HS-27A (cell line): ENCODE data around the gene DERL3.
"Not testable (repeated sequence)": the region's sequence is repeated elsewhere in the genome, so short reads cannot be mapped to it uniquely, and the experiment has no call there.

ENCODE experiments used
- DNase-seq: peaks from one replicate; pipeline ENCODE4 v3.0.0-alpha.2; 2012; ENCODE audit warnings: low read depth, missing footprints

DERL3 gene

DNA sequence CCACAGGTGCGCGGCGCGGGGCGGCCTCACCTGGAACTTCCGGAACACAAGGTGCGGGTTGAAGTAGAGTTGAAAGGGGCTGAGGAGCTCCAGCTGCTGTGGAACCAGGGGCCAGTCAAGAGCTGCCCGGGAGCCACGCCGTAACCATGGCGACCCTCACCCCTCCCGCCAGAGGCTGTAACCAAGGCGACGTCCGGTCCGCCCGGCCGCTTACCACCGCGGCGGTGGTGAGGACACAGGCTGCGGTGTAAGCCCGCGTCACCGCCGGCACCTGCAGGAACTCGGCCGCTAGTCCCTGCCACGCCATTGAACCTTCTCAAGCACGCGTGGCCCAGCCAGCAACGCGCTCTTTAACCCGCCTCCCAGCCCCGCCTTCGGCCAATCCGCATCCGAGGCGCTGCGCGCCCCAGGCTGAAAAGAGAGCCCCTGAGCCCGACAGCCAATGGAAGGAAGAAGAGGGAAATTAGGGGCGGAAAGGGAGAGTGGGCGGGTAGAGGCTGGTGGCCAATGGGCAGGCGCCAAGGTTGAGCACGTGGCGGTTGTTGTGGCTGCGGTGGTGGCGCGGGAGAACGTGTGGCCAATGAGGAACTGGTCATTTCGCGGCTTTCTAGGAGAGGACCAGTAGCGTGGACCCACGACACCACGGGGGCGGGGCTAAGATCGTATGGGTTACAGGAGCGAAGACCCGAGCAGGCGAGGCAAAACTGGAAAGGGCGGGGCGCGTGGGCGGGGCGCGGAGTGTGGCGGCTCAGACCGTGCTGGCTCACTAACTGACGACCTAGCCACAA is at the start of gene DERL3:
Gene DERL3, minus strand, starts transcription at position 326 of the 788 bp plus-strand sequence. Its CDS starts 19 bp downstream, at position 307.
- peak; percentile 95 for DNase-seq

DNA sequence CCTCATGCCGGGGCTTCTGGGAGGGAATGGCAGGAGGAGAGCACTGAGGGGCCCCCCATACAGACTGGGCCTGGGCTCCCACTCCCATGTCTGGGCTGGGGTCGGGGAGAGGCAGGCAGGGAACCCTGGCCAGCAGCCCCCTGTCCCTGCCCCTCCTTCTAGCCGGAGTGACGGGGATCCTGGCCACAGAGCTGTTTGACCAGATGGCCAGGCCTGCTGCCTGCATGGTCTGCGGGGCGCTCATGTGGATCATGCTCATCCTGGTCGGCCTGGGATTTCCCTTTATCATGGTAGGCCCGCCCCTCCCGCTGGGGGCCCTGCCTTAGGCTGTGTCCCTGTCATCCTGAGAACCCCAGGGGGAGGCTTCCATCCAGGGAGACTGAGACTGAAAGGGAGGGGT is 45.3 kb upstream of the DERL3 start:
- no peak for DNase-seq

DNA sequence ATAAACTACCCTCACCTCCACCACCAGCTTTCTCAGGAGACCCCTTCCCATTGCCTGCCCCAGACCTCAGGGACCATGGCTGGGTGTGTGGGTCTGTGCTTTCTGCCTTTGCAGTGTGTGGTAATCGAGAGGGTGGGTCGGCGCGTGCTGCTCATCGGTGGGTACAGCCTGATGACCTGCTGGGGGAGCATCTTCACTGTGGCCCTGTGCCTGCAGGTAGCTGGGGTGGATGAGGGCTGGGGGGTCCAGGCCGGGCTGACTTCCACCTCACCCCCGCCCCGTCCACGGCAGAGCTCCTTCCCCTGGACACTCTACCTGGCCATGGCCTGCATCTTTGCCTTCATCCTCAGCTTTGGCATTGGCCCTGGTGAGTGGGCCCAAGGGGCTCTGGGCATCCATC is 44.9 kb upstream of the DERL3 start:
- DNase-seq: no peak

DNA sequence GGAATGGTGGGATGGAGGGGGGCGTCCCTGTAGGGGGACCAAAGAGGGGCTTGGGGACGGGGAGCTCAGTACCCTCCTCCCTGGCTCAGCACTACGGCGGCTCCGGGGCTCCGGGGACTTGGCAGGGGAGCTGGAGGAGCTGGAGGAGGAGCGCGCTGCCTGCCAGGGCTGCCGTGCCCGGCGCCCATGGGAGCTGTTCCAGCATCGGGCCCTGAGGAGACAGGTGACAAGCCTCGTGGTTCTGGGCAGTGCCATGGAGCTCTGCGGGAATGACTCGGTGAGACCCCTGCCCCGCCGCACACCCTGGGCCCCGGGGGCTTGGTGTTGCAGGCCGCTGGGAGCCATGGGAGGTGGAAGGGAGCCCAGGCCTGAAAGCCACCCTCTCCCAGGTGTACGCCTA is 43.6 kb upstream of the DERL3 start:
- DNase-seq: no peak

DNA sequence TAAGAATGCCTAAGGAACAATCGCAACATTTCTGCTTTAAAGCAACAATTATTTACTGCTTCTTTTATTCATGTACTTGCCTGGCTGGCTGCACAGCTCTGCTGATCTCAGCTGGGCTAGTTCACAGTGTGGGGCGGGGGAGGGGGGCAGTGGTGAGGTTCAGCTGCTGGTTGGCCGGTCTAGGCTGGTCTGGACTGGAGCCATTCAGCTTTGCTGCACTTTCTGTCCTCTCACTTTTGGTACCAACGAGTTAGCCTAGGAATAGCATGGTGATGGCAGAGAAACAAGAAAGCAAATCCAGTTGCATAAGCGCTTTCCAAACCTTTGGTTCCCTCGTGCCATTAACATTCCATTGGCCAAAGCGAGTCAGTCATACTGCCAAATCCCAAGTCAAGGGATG is 39.4 kb upstream of the DERL3 start:
- DNase-seq: no peak

DNA sequence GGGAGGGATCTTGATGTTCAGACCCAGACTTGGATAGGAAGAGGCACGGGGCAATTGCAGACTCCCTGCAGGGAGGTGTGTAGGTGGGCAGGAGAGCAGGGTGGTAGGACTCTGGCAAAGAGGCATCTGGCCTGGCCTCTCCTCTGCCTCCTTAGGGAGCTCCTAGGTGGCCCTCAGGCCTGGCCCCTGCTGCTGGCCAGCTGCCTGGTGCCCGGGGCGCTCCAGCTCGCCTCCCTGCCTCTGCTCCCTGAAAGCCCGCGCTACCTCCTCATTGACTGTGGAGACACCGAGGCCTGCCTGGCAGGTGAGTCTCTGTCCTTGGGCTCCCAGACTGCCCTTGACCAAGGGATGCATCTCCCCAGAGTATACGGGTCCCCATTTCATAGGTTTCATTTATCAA is 38.8 kb upstream of the DERL3 start:
- DNase-seq: no peak

DNA sequence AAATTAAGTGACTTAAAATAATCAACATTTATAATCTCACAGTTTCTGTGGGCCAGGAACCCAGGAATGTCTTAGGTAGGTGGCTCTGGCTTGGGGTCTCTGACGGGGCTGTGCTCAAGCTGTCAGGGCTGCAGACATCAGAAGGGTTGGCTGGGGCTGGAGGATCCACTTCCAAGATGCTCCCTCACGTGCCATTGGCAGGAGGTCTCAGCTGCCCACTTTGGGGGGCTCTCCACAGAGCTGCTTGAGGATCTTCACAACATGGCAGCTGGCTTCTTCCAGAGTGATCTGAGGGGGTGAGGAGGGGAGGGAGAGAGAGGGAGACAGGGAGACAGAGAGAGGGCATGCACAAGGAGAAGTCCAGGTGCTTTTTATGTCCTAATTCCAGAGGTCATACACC is 37.0 kb upstream of the DERL3 start:
- no peak for DNase-seq

DNA sequence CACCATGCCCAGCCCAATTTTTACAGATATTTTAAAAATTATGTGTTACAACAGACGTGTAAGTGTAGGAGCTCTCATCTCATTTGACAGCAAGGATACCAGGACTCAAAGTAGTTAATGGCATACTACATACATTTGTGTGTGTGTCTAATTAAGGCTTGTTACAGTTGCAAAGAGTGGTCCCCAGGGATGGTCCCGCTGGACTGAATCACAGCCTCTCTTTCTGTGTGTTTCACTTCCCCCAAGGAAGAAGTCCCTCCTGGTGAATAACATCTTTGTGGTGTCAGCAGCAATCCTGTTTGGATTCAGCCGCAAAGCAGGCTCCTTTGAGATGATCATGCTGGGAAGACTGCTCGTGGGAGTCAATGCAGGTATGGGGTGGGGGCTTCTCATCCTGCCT is 36.1 kb upstream of the DERL3 start:
- no peak for DNase-seq

DNA sequence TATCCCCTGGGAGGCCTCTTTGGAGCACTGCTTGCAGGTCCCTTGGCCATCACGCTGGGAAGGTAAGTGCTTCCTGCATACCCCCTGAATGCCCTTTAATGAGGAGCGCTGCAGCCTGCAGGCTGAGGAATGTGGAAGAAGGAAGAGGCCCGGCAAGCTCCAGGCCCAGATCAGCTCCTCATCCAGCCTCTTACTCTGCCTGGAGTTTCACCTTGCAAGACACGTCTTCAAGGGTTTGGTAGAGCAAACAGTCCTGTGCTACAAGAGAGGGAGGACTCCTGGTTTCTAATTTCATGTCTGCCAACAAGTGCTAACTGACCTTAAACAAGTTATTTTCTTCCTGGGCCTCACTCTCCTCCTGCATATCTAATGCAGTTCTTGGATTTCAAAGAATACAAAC is 29.8 kb upstream of the DERL3 start:
- no peak for DNase-seq

DNA sequence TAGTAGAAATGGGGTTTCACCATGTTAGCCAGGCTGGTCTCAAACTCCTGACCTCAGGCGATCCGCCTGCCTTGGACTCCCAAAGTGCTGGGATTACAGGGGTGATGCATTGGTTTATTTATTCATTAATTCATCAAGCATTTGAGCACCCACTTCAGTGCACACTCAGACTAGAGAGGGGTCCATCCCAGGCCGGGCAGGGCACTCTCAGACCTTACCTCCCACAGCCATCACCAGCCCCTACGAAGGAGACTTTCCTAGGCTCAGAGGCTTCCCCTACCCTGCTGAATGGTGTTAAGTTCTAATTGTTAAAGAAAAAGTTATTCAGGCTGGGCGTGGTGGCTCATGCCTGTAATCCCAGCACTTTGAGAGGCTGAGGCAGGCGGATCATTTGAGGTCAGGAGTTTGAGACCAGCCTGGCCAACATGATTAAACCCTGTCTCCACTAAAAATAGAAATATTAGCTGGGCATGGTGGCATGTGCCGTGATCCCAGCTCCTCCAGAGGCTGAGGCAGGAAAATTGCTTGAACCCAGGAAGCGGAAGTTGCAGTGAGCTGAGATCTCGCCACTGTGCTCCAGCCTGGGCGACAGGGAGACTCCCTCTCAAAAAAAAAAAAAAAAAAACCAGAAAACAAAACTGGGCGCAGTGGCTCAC is 25.8 kb upstream of the DERL3 start:
- DNase-seq: not testable (repeated sequence)

DNA sequence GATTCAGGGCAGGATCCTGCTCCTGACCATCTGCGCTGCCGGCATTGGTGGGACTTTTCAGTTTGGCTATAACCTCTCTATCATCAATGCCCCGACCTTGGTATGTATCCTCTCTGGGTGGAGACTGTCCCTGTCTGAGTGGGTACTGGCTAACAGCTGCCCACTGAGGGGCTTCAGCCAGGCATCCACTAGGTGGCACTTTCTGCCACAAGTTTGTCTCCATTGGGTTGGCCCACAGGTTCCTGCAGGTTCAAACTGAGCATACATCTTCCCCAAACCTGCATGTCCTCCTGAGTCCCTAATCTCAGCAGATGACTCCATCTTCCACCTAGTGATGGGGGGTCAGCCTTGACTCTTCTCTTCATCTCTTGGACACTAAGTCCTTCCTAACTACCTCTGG is 23.3 kb upstream of the DERL3 start:
- DNase-seq: no peak

DNA sequence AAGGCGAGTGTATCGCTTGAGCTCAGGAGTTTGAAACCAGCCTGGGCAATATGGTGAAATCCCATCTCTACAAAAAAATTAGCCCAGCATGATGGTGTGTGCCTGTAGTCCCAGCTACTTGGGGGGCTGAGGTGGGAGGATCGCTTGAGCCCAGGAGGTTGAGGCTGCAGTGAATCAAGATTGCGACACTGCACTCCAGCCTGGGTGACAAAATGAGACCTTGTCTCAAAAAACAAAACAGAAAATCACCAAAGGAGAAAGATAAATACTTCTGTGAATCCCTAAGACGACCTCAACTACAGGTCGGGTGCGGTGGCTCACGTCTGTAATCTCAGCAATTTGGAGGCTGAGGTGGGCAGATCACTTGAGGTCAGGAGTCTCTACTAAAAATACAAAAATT is 21.4 kb upstream of the DERL3 start:
- not testable (repeated sequence) for DNase-seq

DNA sequence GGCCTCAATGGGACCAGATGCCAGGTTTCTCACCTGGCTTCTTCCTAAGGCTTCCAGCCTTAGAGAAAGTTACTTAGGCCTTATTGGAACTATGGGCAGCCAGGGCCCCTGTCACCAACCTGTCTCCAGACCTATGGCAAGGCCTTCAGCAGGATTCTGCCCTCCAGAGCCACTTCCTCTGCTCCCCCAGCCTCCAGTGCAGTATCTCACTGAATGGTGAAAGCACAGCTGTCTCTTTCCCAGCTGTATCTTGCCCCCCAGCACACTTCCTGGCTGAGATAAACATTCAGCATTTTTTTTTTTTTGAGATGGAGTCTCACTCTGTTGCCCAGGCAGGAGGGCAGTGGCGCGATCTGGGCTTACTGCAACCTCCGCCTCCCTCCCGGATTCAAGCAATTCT is 20.4 kb upstream of the DERL3 start:
- no peak for DNase-seq

DNA sequence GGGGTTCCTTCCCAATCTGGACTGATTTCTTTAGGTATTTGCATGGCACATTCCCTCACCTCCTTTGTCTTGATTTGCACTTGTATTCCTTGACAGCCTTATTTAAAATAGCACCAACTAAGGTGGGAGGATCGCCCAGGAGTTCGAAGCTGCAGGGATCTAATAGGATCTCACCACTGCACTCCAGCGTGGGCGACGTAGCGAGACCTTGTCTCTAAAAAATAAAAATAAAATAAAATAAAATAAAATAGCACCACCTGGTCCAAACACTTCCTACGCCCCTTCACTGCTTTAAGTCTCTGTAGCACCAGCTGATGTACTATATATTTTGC is 19.6 kb upstream of the DERL3 start:
- DNase-seq: no peak

DNA sequence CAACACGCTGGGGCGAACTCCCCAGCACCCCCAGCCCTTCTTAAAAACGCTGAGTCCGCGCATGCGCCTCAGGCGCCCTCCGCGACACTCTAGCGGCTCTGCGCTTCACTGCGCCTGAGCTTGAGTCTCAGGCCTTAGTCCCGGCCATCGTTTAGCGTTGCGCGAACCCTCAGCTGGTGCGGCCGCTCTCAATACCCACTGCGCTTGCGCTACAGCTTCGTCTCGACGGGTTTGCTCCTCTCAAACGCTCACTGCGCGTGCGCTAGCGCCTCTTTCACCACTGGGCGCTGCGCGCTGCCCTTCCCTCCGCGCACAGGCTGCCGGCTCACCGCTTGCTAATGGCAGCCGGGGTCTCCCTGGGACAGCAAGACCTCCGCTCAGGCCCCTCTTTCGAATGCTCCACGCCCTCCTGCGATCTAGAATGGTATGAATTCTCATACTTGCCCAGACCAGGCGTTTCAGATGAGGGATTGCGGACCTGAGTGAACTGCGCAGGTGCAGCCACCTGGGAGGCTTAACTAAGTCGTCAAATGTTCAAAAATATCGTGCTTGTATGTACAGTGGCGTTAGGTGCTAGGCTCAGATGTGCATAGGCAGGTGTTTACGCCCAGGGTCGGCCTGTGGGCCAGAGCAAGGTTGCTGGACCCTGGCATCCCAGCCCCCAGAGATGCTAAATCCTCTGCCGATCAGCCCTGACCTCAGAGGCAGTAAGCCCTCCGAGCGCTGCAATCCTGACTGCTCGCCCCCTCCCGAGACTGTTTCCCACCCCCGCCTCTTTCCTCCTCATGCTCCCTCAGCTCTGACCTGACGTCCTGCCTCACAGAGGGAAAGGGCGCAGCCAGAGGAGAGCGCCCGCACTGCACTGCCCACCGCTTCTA is 19.0 kb upstream of the DERL3 start, which contains the start of gene SLC2A11:
Gene SLC2A11, plus strand, starts transcription at position 270 of the 878 bp plus-strand sequence. Its CDS starts 125 bp downstream, at position 395.
- peak; percentile 88 for DNase-seq

DNA sequence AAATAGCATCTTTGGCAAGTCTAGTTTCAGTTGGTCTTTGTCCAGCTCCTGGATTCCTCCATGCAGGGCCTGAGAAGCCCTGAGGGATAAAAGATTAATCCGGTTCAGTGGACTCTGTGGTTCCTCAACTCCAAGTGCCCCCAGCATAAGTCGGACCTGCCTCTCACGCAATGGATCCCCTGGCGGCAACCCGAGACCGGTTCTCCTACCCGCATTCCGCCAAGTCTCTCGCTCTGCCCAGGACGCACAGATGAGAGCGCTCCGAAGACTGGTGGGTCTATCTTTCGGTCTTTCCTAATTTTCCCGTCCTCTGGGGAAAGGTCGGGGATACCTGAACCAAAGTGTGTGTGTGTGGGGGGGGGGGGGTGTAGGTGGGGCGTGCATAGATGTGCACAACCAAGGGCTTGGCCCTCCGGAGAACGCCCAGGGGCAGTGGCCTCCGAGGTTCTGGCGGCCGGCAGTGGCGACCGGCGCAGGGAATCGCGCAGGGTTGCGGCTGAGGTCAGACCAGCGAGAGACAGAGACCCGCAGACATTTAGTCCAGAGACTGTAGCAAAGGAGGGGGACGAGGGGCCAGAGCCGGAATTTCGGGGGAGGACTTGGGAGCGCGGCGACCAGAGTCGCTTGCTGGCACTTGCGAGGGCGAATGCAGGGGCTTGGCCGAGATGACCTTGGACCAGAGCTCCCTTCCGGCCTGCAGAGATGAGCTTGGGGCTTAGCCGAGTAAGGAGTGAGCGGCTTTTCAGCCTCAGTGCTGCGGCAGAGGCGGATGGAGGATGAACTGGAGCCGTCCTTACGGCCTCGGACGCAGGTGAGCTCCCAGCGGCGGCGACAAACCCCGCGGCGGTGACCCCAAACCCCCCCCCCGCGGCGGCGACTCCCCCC is 18.2 kb upstream of the DERL3 start:
- DNase-seq: no peak

DNA sequence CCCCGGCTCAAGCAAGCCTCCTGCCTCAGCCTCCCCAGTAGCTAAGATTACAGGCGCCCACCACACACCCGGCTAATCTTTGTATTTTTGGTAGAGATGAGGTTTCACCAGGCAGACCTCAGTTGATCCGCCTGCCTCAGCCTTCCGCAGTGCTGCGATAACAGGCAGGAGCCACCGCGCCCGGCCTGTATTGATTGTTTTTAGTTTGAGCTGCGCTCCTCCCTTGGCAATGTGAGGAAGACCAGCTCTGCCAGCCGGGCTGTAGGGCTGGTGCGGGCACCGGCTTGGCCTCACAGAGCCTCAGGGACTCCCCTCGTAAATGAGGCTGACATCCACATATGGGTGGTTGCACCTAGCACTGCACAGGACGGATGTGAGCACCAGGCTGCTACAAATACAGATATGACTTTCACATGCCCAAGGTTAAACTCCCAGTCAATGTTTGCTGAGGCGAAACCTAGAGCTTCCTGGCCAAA is 11.4 kb upstream of the DERL3 start:
- no peak for DNase-seq

DNA sequence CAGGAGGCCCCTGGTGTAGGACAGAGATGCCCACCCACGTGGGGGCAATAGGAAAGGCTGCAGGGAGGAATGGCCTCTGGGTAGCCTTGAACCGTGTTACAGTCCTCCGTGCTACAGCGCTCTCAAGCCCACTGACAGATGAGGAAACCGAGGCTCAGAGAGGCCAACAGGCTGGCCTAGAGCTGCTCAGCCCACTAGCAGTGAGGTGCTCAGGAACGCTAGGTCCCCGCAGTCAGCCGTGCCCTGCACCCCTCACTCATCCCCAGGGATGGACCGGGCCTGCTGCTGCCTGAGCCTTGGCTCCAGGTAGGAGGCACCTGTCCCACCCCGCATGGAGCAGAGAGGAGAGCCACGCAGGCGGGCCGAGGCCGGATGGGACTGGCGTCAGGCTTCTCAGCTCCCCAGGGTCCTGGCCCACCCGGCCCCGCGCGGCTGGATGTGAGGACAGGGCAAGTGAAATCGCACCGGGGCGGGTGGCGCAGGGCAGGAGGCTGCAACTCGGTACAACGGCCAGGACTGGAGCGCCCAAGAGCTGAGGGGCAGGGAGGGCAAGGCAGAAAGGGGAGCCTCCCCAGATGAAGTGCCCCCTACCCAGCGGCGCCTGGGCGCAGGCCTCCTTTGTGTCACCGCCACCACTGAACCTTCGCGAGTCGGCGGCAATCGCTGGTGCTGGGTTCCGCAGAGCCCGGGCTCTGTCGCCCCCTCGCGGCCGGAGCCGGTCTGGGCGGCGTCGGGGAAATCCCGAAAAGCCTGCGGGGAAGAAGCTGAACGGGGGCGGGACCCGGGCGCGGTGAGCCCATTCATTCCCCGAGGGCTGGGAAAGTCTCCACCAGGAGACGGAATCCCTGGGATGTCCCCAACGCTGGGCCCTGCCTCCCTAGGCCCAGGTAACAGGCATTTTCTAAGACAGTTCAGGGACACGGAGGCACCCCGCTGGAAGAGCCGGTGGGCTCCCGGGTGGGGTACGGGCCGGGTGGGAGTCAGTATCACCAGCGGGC is 10.5 kb upstream of the DERL3 start:
- DNase-seq: no peak

DNA sequence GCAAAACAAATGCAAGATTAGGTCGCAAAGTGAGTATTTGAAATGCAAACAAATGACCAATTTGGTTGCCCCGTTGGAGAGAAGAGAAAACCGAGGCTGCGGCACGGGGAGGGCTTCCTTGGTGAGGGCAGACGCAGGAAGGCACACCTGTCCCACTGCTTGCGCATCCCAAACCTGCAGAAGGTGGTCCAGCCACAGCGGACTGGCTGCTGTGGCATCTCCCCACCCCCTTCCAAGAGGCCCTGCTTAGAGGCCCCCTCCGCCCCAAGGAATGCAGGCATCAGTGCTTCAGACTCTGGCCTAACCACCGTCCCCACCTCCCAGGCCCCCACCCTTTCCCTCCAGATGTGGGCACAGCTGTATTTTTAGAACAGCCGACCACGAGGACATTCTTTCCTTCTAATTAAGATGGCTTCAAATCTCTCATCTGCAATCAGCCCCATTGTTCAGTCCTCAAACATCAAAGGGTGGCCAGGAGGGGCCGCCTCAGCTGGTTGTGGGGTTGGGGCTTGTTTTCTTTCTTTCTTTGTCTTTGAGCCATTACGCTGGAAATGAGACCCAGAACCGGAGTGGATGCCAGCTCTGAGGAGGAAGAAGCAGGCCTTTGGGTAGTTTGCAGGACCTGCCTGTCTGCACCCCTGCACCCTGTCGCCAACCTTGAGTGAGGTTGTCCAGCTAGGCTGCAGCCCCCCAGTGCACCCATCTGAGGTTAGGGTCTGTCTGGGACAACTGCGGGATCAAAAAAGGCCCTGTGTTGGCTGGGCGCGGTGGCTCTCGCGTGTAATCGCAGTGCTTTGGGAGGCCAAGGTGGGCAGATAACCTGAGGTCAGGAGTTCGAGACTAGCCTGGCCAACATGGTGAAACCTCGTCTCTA is 9.4 kb upstream of the DERL3 start:
- no peak for DNase-seq
